H1 (cell line): ENCODE measurements around the gene ERG28. TPM values are rescaled to one million over a fixed set of nuclear protein-coding genes. Genes with fewer than 3 reads are reported as not detected.

Source experiments
- CTCF ChIA-PET: fragments of 300-600 bp; sonication (Branson Sonifier 250); formaldehyde crosslinking; loops from one replicate; lab custom pipeline; 2021; ENCODE audit not compliant: partially characterized antibody; lab: Charles Lee
- POLR2A ChIA-PET: fragments of 300-600 bp; sonication (Branson Sonifier 250); formaldehyde crosslinking; loops from one replicate; lab custom pipeline; 2021; ENCODE audit warnings: inconsistent platforms; ENCODE audit not compliant: partially characterized antibody; lab: Charles Lee
- DNase-seq, 2 experiments: peaks; one replicate each; pipeline versions ENCODE4 v3.0.0 to v3.0.0-alpha.2; 2010 to 2022; ENCODE audit warnings: low spot score in 2 of 2, low read depth in 1 of 2, mixed read lengths in 1 of 2
- FAIRE-seq: peaks from 2 replicates; lab custom pipeline; 2011; peaks lifted over from hg19 to GRCh38; lab: Jason Lieb, UNC
- H2AFZ ChIP-seq: 2 replicates; pipeline ENCODE4 v1.8.1; 2012; ENCODE audit warnings: low read length, inconsistent platforms
- H2AK5ac ChIP-seq: 2 replicates; pipeline ENCODE4 v1.6.1; 2013; ENCODE audit warnings: low read depth, low read length
- H2BK120ac ChIP-seq: replicated peaks from 2 replicates; pipeline ENCODE3; 2013; ENCODE audit warnings: low read depth, low read length, inconsistent platforms
- H2BK12ac ChIP-seq: 2 replicates; pipeline ENCODE4 v1.6.1; 2013; ENCODE audit warnings: low read depth, low read length
- H2BK15ac ChIP-seq: 2 replicates; pipeline ENCODE4 v1.6.1; 2013; ENCODE audit warnings: low read length
- H2BK20ac ChIP-seq: 2 replicates; pipeline ENCODE4 v1.6.1; 2013; ENCODE audit warnings: low read length
- H2BK5ac ChIP-seq: 2 replicates; pipeline ENCODE4 v1.6.1; 2013; ENCODE audit warnings: low read depth, low read length
- H3K14ac ChIP-seq: 2 replicates; pipeline ENCODE4 v1.6.1; 2013; ENCODE audit warnings: inconsistent platforms; ENCODE audit not compliant: insufficient read length
- H3K18ac ChIP-seq: 2 replicates; pipeline ENCODE4 v1.6.1; 2013; ENCODE audit warnings: low read length; ENCODE audit errors: extremely low read depth
- H3K23ac ChIP-seq: 2 replicates; pipeline ENCODE4 v1.6.1; 2013; ENCODE audit warnings: inconsistent platforms; ENCODE audit not compliant: insufficient read length
- H3K23me2 ChIP-seq: 2 replicates; pipeline ENCODE4 v1.6.1; 2013; ENCODE audit warnings: low read depth, low read length
- H3K27ac ChIP-seq: 2 replicates; pipeline ENCODE4 v1.6.1; 2011; ENCODE audit warnings: low read depth, low read length, inconsistent platforms
- H3K27me3 ChIP-seq, 4 experiments: replicated peaks in 1 of 4; 1 replicate in 1 of 4; 2 replicates in 3 of 4; pipeline versions ENCODE4 v1.6.1 to v1.8.1; 2011 to 2013; ENCODE audit warnings: low read length in 3 of 4, mild to moderate bottlenecking in 3 of 4, inconsistent platforms in 2 of 4, mixed read lengths in 2 of 4, moderate library complexity in 1 of 4; ENCODE audit not compliant: control insufficient read depth in 3 of 4, insufficient read depth in 3 of 4; ENCODE audit errors: extremely low read depth in 1 of 4
- H3K36me3 ChIP-seq, 4 experiments: 2 replicates each; pipeline versions ENCODE4 v1.6.1 to v1.8.1; 2011 to 2013; ENCODE audit warnings: mild to moderate bottlenecking in 4 of 4, low read length in 3 of 4, moderate library complexity in 2 of 4, control low read depth in 1 of 4, inconsistent platforms in 1 of 4; ENCODE audit not compliant: insufficient read depth in 4 of 4, control insufficient read depth in 2 of 4
- H3K4ac ChIP-seq: replicated peaks from 2 replicates; pipeline ENCODE3; 2013; ENCODE audit warnings: low read length, low read depth, mixed read lengths, inconsistent platforms; ENCODE audit not compliant: insufficient read length
- H3K4me1 ChIP-seq, 4 experiments: replicated peaks in 1 of 4; 1 replicate in 1 of 4; 2 replicates in 3 of 4; pipeline versions ENCODE4 v1.6.1 to v1.8.1; 2011 to 2013; ENCODE audit warnings: low read length in 3 of 4, inconsistent platforms in 2 of 4, mixed read lengths in 1 of 4; ENCODE audit not compliant: insufficient read depth in 4 of 4, control insufficient read depth in 3 of 4
- H3K4me2 ChIP-seq, 2 experiments: 2 replicates each; pipeline versions ENCODE4 v1.6.1 to v1.8.1; 2011 to 2013; ENCODE audit warnings: low read depth in 2 of 2, low read length in 2 of 2, control low read depth in 1 of 2, inconsistent platforms in 1 of 2, mild to moderate bottlenecking in 1 of 2; ENCODE audit not compliant: insufficient read depth in 1 of 2
- H3K4me3 ChIP-seq, 4 experiments: fragments of 200-600, 300-600 bp in 1 of 4; sonication (generic), shearing (Covaris generic), sonication (Bioruptor Twin) in 1 of 4; 2 replicates each; pipeline versions ENCODE4 v1.5.1 to v1.8.1; 2011 to 2016; ENCODE audit warnings: low read length in 4 of 4, low read depth in 3 of 4, control low read depth in 2 of 4, inconsistent platforms in 2 of 4, mild to moderate bottlenecking in 2 of 4, mixed read lengths in 1 of 4, moderate library complexity in 1 of 4; ENCODE audit not compliant: insufficient read depth in 2 of 4; ENCODE audit errors: extremely low read depth in 1 of 4
- H3K56ac ChIP-seq: replicated peaks from 2 replicates; pipeline ENCODE3; 2013; ENCODE audit warnings: low read depth, mild to moderate bottlenecking, mixed read lengths, low read length, inconsistent platforms; ENCODE audit not compliant: insufficient read length
- H3K79me1 ChIP-seq: 2 replicates; pipeline ENCODE4 v1.6.1; 2013; ENCODE audit warnings: low read depth, low read length, control low read depth
- H3K79me2 ChIP-seq, 2 experiments: 2 replicates each; pipeline versions ENCODE4 v1.6.1 to v1.8.1; 2012 to 2013; ENCODE audit warnings: low read length in 2 of 2, mild to moderate bottlenecking in 2 of 2, inconsistent platforms in 1 of 2; ENCODE audit not compliant: insufficient read depth in 2 of 2, control insufficient read depth in 1 of 2
- H3K9ac ChIP-seq, 4 experiments: replicated peaks in 1 of 4; 1 replicate in 1 of 4; 2 replicates in 3 of 4; pipeline versions ENCODE4 v1.6.1 to v1.8.1; 2011 to 2013; ENCODE audit warnings: low read depth in 3 of 4, low read length in 3 of 4, control low read depth in 2 of 4, mild to moderate bottlenecking in 2 of 4, moderate library complexity in 2 of 4, inconsistent platforms in 1 of 4; ENCODE audit errors: extremely low read depth in 1 of 4
- H3K9me3 ChIP-seq, 2 experiments: 2 replicates each; pipeline versions ENCODE4 v1.6.1 to v1.8.1; 2012 to 2013; ENCODE audit warnings: mild to moderate bottlenecking in 2 of 2, moderate library complexity in 2 of 2, control low read depth in 1 of 2, inconsistent platforms in 1 of 2, low read depth in 1 of 2, low read length in 1 of 2, mixed read lengths in 1 of 2; ENCODE audit not compliant: insufficient read depth in 2 of 2
- H4K20me1 ChIP-seq, 2 experiments: replicated peaks in 1 of 2; 2 replicates each; pipeline versions ENCODE3 to v1.8.1; 2011 to 2013; ENCODE audit warnings: inconsistent platforms in 2 of 2, low read length in 2 of 2, mild to moderate bottlenecking in 1 of 2; ENCODE audit not compliant: insufficient read depth in 2 of 2, control insufficient read depth in 1 of 2
- H4K5ac ChIP-seq: 2 replicates; pipeline ENCODE4 v1.6.1; 2013; ENCODE audit warnings: low read length, low read depth, mixed read lengths, inconsistent platforms; ENCODE audit not compliant: insufficient read length
- H4K8ac ChIP-seq: 2 replicates; pipeline ENCODE4 v1.8.0; 2013; ENCODE audit warnings: mild to moderate bottlenecking, moderate library complexity, low read length, inconsistent platforms; ENCODE audit not compliant: insufficient read depth; ENCODE audit errors: extremely low read depth
- H4K91ac ChIP-seq: replicated peaks from 2 replicates; pipeline ENCODE3; 2013; ENCODE audit warnings: low read length, mixed read lengths, inconsistent platforms; ENCODE audit not compliant: insufficient read length
- CTCF ChIP-seq, 3 experiments: IDR thresholded peaks; 1 replicate in 2 of 3; 2 replicates in 1 of 3; pipeline versions ENCODE4 v1.5.1 to v1.6.1; 2011; ENCODE audit warnings: low read length in 3 of 3, mild to moderate bottlenecking in 3 of 3, inconsistent platforms in 2 of 3, low read depth in 1 of 3, moderate library complexity in 1 of 3; ENCODE audit not compliant: insufficient read depth in 1 of 3; ENCODE audit errors: control extremely low read depth in 1 of 3
- EZH2 ChIP-seq: fragments of 200-600 bp; sonication (generic); IDR thresholded peaks from 2 replicates; pipeline ENCODE4 v1.7.1; 2012; ENCODE audit warnings: low read depth, mild to moderate bottlenecking, moderate library complexity, low read length, inconsistent platforms; ENCODE audit not compliant: severe bottlenecking
- HDAC2 ChIP-seq, 2 experiments: fragments of 300-600 bp in 1 of 2; sonication (generic) in 1 of 2; IDR thresholded peaks; 2 replicates each; pipeline ENCODE4 v1.6.1; 2011 to 2012; ENCODE audit warnings: low read depth in 2 of 2, low read length in 2 of 2, mild to moderate bottlenecking in 2 of 2, moderate library complexity in 2 of 2, borderline replicate concordance in 1 of 2, inconsistent platforms in 1 of 2
- WGBS, 2 experiments: shearing (Covaris generic) in 1 of 2; methylation state at CpG; one replicate each; pipeline versions ENCODE4 v1.1.6 to v1.1.7; 2013 to 2015; ENCODE audit warnings: low lambda C conversion rate in 2 of 2, mixed read lengths in 2 of 2, inconsistent platforms in 1 of 2, low coverage in 1 of 2, missing lambda C conversion rate in 1 of 2; ENCODE audit not compliant: insufficient replicate concordance in 2 of 2, insufficient coverage in 1 of 2, insufficient read length in 1 of 2; ENCODE audit errors: extremely low coverage in 1 of 2, missing lambda C conversion rate in 1 of 2; 5-methylcytosine and 5-hydroxymethylcytosine counted together
- polyA plus RNA-seq, 7 experiments: library from polyadenylated mRNA; depleted of rRNA in 3 of 7; stranded (reverse) in 5 of 7; unstranded in 2 of 7; fragments of >200 nt in 5 of 7; fragments of 200-250 nt in 2 of 7; gene quantifications; 1 replicate in 5 of 7; 2 replicates in 1 of 7; 4 replicates in 1 of 7; pipeline versions ENCODE4 v1.2.1 to v1.2.3, GENCODE V29; 2011 to 2013; ENCODE audit warnings: missing spikeins in 2 of 7, mixed read lengths in 2 of 7
- total RNA-seq: library from RNA; stranded (reverse); fragmentation: NEBNext Ultra II Directional; extraction: Animal tissue kit (Norgen Biotek cat#: 25700); gene quantifications from 2 replicates; pipeline ENCODE4 v1.2.1, GENCODE V29; 2021

Gene ERG28
- total and polyA plus RNA-seq, 2 of the 8 experiments (the other 6 are each of a cell fraction or from before 2014, with no cell fraction given): 32.6 to 56.7 TPM

- H3K79me2 ChIP-seq: no peaks in the 10 kb centered on the region
- no peak overlapping the region for H2BK15ac ChIP-seq
- H2AFZ ChIP-seq: no peak overlapping the region
- no peak overlapping the region for H2AK5ac ChIP-seq
- no peaks in the 10 kb centered on the region for H3K9me3 ChIP-seq
- POLR2A ChIA-PET: no interaction called here
- no peaks in the 10 kb centered on the region for H3K27me3 ChIP-seq
- no peaks in the 10 kb centered on the region for H3K23me2 ChIP-seq
- no peak overlapping the region for H3K23ac ChIP-seq
- H3K18ac ChIP-seq: no peak overlapping the region
- FAIRE-seq (no peak), DNase-seq (no peak)
- H3K56ac ChIP-seq: no peak overlapping the region
- H3K36me3 ChIP-seq: peaks cover 0 to 24% (median 9%) of the 10 kb centered on the region in 4 experiments; a peak in 6 of 8 replicates
- H4K20me1 ChIP-seq: peaks cover 0 to 2% of the 10 kb centered on the region in 2 experiments
- H3K9ac ChIP-seq: no peak overlapping the region
- no peak overlapping the region for H3K14ac ChIP-seq
- no peaks in the 10 kb centered on the region for H3K4me1 ChIP-seq
- no peak overlapping the region for H3K4me3 ChIP-seq
- no peak overlapping the region for H3K4me2 ChIP-seq
- TF ChIP-seq CTCF (IDR thresholded peaks at IDR 0.05; ENCODE audit: control extremely low read depth in 1 of 3, insufficient read depth in 1 of 3, low read depth in 1 of 3, low read length in 3 of 3) (no peak), EZH2 (no peak), HDAC2 (IDR thresholded peaks at IDR 0.05; ENCODE audit: borderline replicate concordance in 1 of 2, low read depth in 2 of 2, low read length in 2 of 2) (no peak)
- no peak overlapping the region for H3K27ac ChIP-seq
- 98% methylated on average over 3 of the region's 3 CpGs; no CpG with 5 or more reads in 1 of the 2 experiments for WGBS, 2 experiments
- no peak overlapping the region for H3K4ac ChIP-seq
- no peak overlapping the region for H2BK12ac ChIP-seq
- no peak overlapping the region for H4K5ac ChIP-seq
- CTCF ChIA-PET: interaction anchor here (1.2 to 1.6 kb wide), 2 partner anchors 8 to 126 kb away, joined by 4 to 9 read pairs; no protein-coding TSS in a partner anchor
- H3K79me1 ChIP-seq: no peaks in the 10 kb centered on the region
- H4K8ac ChIP-seq: no peak overlapping the region
- no peak overlapping the region for H4K91ac ChIP-seq
- no peak overlapping the region for H2BK20ac ChIP-seq
- H2BK120ac ChIP-seq: no peak overlapping the region
- no peak overlapping the region for H2BK5ac ChIP-seq
Measured at GRCh38 chr14:75702616-75703261, 42.1 kb upstream of the ERG28 start.
